WTC11 (cell line): ENCODE data around the gene DYSF. TPM values are rescaled to one million over a fixed set of nuclear protein-coding genes. Genes with fewer than 3 reads are reported as not detected.

ENCODE experiments used
- ATAC-seq: fragments of 200-7000 bp; cut with Tn5 transposase; 2 replicates; pipeline ENCODE4 v1.10.0; 2021; ENCODE audit warnings: mild to moderate bottlenecking, moderate library complexity
- CTCF ChIA-PET: fragments of 300-600 bp; sonication (Branson Sonifier 250); formaldehyde crosslinking; loops from one replicate; lab custom pipeline; 2021; ENCODE audit warnings: antibody characterized with exemption; lab: Charles Lee
- POLR2A ChIA-PET: fragments of 350-600 bp; sonication (Branson Sonifier 250); formaldehyde crosslinking; loops from one replicate; lab custom pipeline; 2021; ENCODE audit warnings: antibody characterized with exemption; lab: Charles Lee
- DNase-seq: peaks from one replicate; pipeline ENCODE4 v3.0.0; 2021; ENCODE audit warnings: low spot score
- H3K27ac Mint-ChIP-seq: 2 replicates; pipeline ENCODE4 v1.8.0; 2021; ENCODE audit warnings: mixed read lengths
- H3K27me3 Mint-ChIP-seq: 2 replicates; pipeline ENCODE4 v1.8.0; 2021; ENCODE audit warnings: low read depth, mild to moderate bottlenecking, moderate library complexity, mixed read lengths
- H3K36me3 Mint-ChIP-seq: 2 replicates; pipeline ENCODE4 v1.8.0; 2021; ENCODE audit warnings: mixed read lengths
- H3K4me1 Mint-ChIP-seq: 2 replicates; pipeline ENCODE4 v1.8.0; 2022; ENCODE audit warnings: mixed read lengths
- H3K4me3 Mint-ChIP-seq: 2 replicates; pipeline ENCODE4 v1.8.0; 2021; ENCODE audit warnings: mild to moderate bottlenecking, moderate library complexity, mixed read lengths
- H3K9me3 Mint-ChIP-seq: 2 replicates; pipeline ENCODE4 v1.8.0; 2021; ENCODE audit warnings: mixed read lengths
- CREM ChIP-seq: sonication (generic); formaldehyde crosslinking; IDR thresholded peaks from 2 replicates; pipeline ENCODE4 v1.8.1; 2022; ENCODE audit warnings: mild to moderate bottlenecking, missing genetic modification reagents, moderate library complexity
- ELF4 ChIP-seq: sonication (generic); formaldehyde crosslinking; IDR thresholded peaks from 2 replicates; pipeline ENCODE4 v1.8.1; 2022; ENCODE audit warnings: low read depth, mild to moderate bottlenecking, moderate library complexity, missing genetic modification reagents
- ERG ChIP-seq: fragments of 250-450 bp; sonication (Bioruptor Pico); IDR thresholded peaks from 2 replicates; pipeline ENCODE4 v1.8.0; 2021; ENCODE audit warnings: mild to moderate bottlenecking
- GABPB1 ChIP-seq: sonication (generic); formaldehyde crosslinking; IDR thresholded peaks from 2 replicates; pipeline ENCODE4 v1.8.1; 2023; ENCODE audit warnings: mild to moderate bottlenecking, missing genetic modification reagents
- GTF2I ChIP-seq: fragments of 250-450 bp; sonication (Bioruptor Pico); conservative IDR thresholded peaks from 2 replicates; pipeline ENCODE4 v1.4.0; 2021; ENCODE audit warnings: mild to moderate bottlenecking
- NFATC4 ChIP-seq: fragments of 250-450 bp; sonication (Bioruptor Pico); IDR thresholded peaks from 2 replicates; pipeline ENCODE4 v1.9.0; 2021; ENCODE audit warnings: mild to moderate bottlenecking
- NR2C2 ChIP-seq: sonication (generic); formaldehyde crosslinking; IDR thresholded peaks from 2 replicates; pipeline ENCODE4 v1.8.0; 2022; ENCODE audit warnings: mild to moderate bottlenecking, missing genetic modification reagents
- RELA ChIP-seq: sonication (generic); formaldehyde crosslinking; IDR thresholded peaks from 2 replicates; pipeline ENCODE4 v1.8.1; 2022; ENCODE audit warnings: missing genetic modification reagents, mild to moderate bottlenecking, borderline replicate concordance
- SP1 ChIP-seq: sonication (generic); formaldehyde crosslinking; conservative IDR thresholded peaks from 2 replicates; pipeline ENCODE4 v1.8.1; 2022; ENCODE audit warnings: missing genetic modification reagents
- STAT6 ChIP-seq: sonication (generic); formaldehyde crosslinking; conservative IDR thresholded peaks from 2 replicates; pipeline ENCODE4 v1.8.1; 2023; ENCODE audit warnings: mild to moderate bottlenecking, low read depth, missing genetic modification reagents, moderate library complexity
- TEAD1 ChIP-seq: sonication (generic); formaldehyde crosslinking; IDR thresholded peaks from 2 replicates; pipeline ENCODE4 v1.8.0; 2022; ENCODE audit warnings: mild to moderate bottlenecking, missing genetic modification reagents
- ZNF121 ChIP-seq: sonication (generic); formaldehyde crosslinking; IDR thresholded peaks from 2 replicates; pipeline ENCODE4 v1.8.0; 2023; ENCODE audit warnings: missing genetic modification reagents
- ZNF281 ChIP-seq: sonication (generic); formaldehyde crosslinking; IDR thresholded peaks from 2 replicates; pipeline ENCODE4 v1.8.0; 2023; ENCODE audit warnings: mild to moderate bottlenecking, missing genetic modification reagents
- ZSCAN18 ChIP-seq: fragments of 250-450 bp; sonication (Bioruptor Pico); IDR thresholded peaks from 2 replicates; pipeline ENCODE4 v2.1.2; 2022; ENCODE audit warnings: mild to moderate bottlenecking, moderate library complexity
- total RNA-seq: library from RNA; stranded (reverse); gene quantifications from 3 replicates; pipeline ENCODE4 v1.2.3, GENCODE V29; 2021
- TF ChIP-seq, protein P1 (sequence below): sonication (generic); formaldehyde crosslinking; IDR thresholded peaks from 2 replicates; pipeline ENCODE4 v1.8.0; 2023; ENCODE audit warnings: missing genetic modification reagents
- TF ChIP-seq, protein P2 (sequence below): sonication (generic); formaldehyde crosslinking; IDR thresholded peaks from 2 replicates; pipeline ENCODE4 v1.8.0; 2022; ENCODE audit warnings: mild to moderate bottlenecking, missing genetic modification reagents
- TF ChIP-seq, protein P3 (sequence below): sonication (generic); formaldehyde crosslinking; IDR thresholded peaks from 2 replicates; pipeline ENCODE4 v1.8.1; 2022; ENCODE audit warnings: mild to moderate bottlenecking, missing genetic modification reagents, moderate library complexity, borderline replicate concordance
- TF ChIP-seq, protein P4 (sequence below): fragments of 200-600 bp; IDR thresholded peaks from 2 replicates; pipeline ENCODE4 v1.8.0; 2022; ENCODE audit warnings: antibody characterized with exemption

The DYSF gene
- total RNA-seq, 1 experiment from 2014 or later = 14.8 TPM

- ChIA-PET POLR2A (no interaction called here), CTCF (no interaction called here)
- Mint-ChIP-seq H3K4me3 (no peak overlapping the region), H3K36me3 (no peaks in the 10 kb centered on the region), H3K9me3 (no peaks in the 10 kb centered on the region), H3K4me1 (no peaks in the 10 kb centered on the region), H3K27me3 (no peaks in the 10 kb centered on the region), H3K27ac (no peak overlapping the region)
- TF ChIP-seq TEAD1 (CRISPR knock-in tag) (no peak), GABPB1 (CRISPR knock-in tag) (no peak), ELF4 (CRISPR knock-in tag) (no peak), SP1 (no peak), CREM (CRISPR knock-in tag) (no peak), STAT6 (CRISPR knock-in tag) (no peak), ZNF281 (CRISPR knock-in tag) (no peak), ZNF121 (no peak), NR2C2 (CRISPR knock-in tag) (no peak), NFATC4 (no peak), RELA (CRISPR knock-in tag) (no peak), ERG (no peak), GTF2I (CRISPR knock-in tag) (no peak), ZSCAN18 (CRISPR knock-in tag) (no peak)
- TF ChIP-seq, protein P1, sequence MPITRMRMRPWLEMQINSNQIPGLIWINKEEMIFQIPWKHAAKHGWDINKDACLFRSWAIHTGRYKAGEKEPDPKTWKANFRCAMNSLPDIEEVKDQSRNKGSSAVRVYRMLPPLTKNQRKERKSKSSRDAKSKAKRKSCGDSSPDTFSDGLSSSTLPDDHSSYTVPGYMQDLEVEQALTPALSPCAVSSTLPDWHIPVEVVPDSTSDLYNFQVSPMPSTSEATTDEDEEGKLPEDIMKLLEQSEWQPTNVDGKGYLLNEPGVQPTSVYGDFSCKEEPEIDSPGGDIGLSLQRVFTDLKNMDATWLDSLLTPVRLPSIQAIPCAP (CRISPR knock-in tag) = no peak
- TF ChIP-seq, protein P2, sequence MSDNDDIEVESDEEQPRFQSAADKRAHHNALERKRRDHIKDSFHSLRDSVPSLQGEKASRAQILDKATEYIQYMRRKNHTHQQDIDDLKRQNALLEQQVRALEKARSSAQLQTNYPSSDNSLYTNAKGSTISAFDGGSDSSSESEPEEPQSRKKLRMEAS (CRISPR knock-in tag) = no peak
- TF ChIP-seq, protein P3, sequence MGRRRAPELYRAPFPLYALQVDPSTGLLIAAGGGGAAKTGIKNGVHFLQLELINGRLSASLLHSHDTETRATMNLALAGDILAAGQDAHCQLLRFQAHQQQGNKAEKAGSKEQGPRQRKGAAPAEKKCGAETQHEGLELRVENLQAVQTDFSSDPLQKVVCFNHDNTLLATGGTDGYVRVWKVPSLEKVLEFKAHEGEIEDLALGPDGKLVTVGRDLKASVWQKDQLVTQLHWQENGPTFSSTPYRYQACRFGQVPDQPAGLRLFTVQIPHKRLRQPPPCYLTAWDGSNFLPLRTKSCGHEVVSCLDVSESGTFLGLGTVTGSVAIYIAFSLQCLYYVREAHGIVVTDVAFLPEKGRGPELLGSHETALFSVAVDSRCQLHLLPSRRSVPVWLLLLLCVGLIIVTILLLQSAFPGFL (CRISPR knock-in tag) = no peak
- TF ChIP-seq, protein P4, sequence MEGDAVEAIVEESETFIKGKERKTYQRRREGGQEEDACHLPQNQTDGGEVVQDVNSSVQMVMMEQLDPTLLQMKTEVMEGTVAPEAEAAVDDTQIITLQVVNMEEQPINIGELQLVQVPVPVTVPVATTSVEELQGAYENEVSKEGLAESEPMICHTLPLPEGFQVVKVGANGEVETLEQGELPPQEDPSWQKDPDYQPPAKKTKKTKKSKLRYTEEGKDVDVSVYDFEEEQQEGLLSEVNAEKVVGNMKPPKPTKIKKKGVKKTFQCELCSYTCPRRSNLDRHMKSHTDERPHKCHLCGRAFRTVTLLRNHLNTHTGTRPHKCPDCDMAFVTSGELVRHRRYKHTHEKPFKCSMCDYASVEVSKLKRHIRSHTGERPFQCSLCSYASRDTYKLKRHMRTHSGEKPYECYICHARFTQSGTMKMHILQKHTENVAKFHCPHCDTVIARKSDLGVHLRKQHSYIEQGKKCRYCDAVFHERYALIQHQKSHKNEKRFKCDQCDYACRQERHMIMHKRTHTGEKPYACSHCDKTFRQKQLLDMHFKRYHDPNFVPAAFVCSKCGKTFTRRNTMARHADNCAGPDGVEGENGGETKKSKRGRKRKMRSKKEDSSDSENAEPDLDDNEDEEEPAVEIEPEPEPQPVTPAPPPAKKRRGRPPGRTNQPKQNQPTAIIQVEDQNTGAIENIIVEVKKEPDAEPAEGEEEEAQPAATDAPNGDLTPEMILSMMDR = no peak
- ATAC-seq (no peak), DNase-seq (peak; percentile 5)
These were observed 159.4 kb downstream of the DYSF start for GRCh38 chr2:71612581-71613402.
